Esophagus squamous epithelium (tissue), 4 donors: Measurements from ENCODE around the gene UBE3B.

Experiments used
- POLR2A ChIP-seq, 4 donors: fragments of 450-650 bp; IDR thresholded peaks; one replicate each; pipeline ENCODE4 v1.6.1; 2017; ENCODE audit warnings: antibody characterized with exemption in 4 of 4, mild to moderate bottlenecking in 4 of 4, moderate library complexity in 3 of 4
- TF ChIP-seq, protein P1 (sequence below), 6 experiments: fragments of 450-650 bp in 4 of 6; fragments of 200-600 bp in 2 of 6; sonication (generic) in 2 of 6; IDR thresholded peaks; one replicate each; pipeline ENCODE4 v1.5.1; 2016 to 2019; ENCODE audit warnings: antibody characterized with exemption in 6 of 6, mild to moderate bottlenecking in 4 of 6, moderate library complexity in 4 of 6

DNA sequence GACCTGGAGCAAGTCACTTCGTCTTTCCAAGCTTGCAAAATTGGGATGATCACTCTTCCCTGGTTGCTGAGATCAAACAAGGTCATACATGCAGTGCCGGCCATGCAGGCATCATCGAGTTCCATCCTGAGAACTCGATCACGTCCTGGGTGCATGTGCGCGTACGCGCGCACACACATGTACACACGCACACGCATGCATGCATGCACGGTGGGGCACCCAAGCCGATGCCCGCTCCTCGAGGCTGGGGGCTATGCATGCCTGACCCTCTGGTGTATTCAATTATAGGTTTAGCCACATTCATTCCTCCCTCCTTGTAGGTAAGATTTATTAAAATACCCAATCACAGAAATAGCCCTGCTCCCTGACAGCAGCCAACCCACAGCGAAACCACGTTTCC, 69.9 kb downstream of the UBE3B start:
- TF ChIP-seq, protein P1, sequence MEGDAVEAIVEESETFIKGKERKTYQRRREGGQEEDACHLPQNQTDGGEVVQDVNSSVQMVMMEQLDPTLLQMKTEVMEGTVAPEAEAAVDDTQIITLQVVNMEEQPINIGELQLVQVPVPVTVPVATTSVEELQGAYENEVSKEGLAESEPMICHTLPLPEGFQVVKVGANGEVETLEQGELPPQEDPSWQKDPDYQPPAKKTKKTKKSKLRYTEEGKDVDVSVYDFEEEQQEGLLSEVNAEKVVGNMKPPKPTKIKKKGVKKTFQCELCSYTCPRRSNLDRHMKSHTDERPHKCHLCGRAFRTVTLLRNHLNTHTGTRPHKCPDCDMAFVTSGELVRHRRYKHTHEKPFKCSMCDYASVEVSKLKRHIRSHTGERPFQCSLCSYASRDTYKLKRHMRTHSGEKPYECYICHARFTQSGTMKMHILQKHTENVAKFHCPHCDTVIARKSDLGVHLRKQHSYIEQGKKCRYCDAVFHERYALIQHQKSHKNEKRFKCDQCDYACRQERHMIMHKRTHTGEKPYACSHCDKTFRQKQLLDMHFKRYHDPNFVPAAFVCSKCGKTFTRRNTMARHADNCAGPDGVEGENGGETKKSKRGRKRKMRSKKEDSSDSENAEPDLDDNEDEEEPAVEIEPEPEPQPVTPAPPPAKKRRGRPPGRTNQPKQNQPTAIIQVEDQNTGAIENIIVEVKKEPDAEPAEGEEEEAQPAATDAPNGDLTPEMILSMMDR (IDR thresholded peaks at IDR 0.05), result no peak
- no peak for TF ChIP-seq POLR2A (IDR thresholded peaks at IDR 0.05)
